Gastroesophageal sphincter (tissue), 3 donors: Measurements from ENCODE around the gene DMTF1.

Source experiments
- CTCF ChIP-seq, 4 experiments: fragments of 200-600 bp in 2 of 4; fragments of 450-650 bp in 2 of 4; sonication (generic) in 1 of 4; IDR thresholded peaks; one replicate each; pipeline ENCODE4 v1.5.1; 2017 to 2019; ENCODE audit warnings: antibody characterized with exemption in 4 of 4, mild to moderate bottlenecking in 2 of 4, moderate library complexity in 2 of 4
- POLR2A ChIP-seq, 2 donors: fragments of 450-650 bp; IDR thresholded peaks; one replicate each; pipeline ENCODE4 v1.6.1; 2017; ENCODE audit warnings: antibody characterized with exemption in 2 of 2, mild to moderate bottlenecking in 2 of 2, moderate library complexity in 1 of 2
- POLR2AphosphoS5 ChIP-seq: sonication (generic); formaldehyde crosslinking; IDR thresholded peaks from one replicate; pipeline ENCODE4 v1.6.1; 2017; ENCODE audit warnings: antibody characterized with exemption

GRCh38 chr7:87202208-87202607 lies 50.0 kb downstream of the DMTF1 start:
- TF ChIP-seq CTCF (IDR thresholded peaks at IDR 0.05) (no peak), POLR2AphosphoS5 (no peak), POLR2A (IDR thresholded peaks at IDR 0.05) (no peak)
